GM23338 (cell line): Measurements from ENCODE around the gene PPM1H.

Source experiments
- CTCF ChIP-seq, 2 experiments: fragments of 200-600 bp in 1 of 2; sonication (generic) in 1 of 2; conservative IDR thresholded peaks; 2 replicates each; pipeline versions ENCODE4 v1.5.1 to v1.6.1; 2016 to 2017; ENCODE audit warnings: antibody characterized with exemption in 2 of 2, low read depth in 2 of 2, mild to moderate bottlenecking in 2 of 2, moderate library complexity in 1 of 2
- EZH2 ChIP-seq: fragments of 200-600 bp; sonication (generic); IDR thresholded peaks from one replicate; pipeline ENCODE4 v1.8.0; 2017; ENCODE audit warnings: antibody characterized with exemption, mild to moderate bottlenecking, low read depth; ENCODE audit not compliant: unreplicated experiment
- EZH2phosphoT487 ChIP-seq: fragments of 200-600 bp; sonication (generic); IDR thresholded peaks from one replicate; pipeline ENCODE4 v1.8.1; 2018; ENCODE audit warnings: antibody characterized with exemption; ENCODE audit not compliant: unreplicated experiment
- POLR2AphosphoS5 ChIP-seq: IDR thresholded peaks from 2 replicates; pipeline ENCODE4 v1.6.1; 2016; ENCODE audit warnings: antibody characterized with exemption, low read depth

- TF ChIP-seq CTCF (conservative IDR thresholded peaks at IDR 0.05; ENCODE audit: low read depth in 2 of 2) = no peak
- no peak for TF ChIP-seq POLR2AphosphoS5
- TF ChIP-seq EZH2 = no peak
- TF ChIP-seq EZH2phosphoT487 = no peak
These were observed 31.8 kb downstream of the PPM1H start for GRCh38 chr12:62903151-62903550.
